Measurements from ENCODE around the gene BPIFB3.

BPIFB3 gene

GRCh38 chr20:33007376-33008335, 46.0 kb upstream of the BPIFB3 start, which contains the start of gene BPIFB2:
Gene BPIFB2 (plus strand): TSS chr20:33007704. CDS start chr20:33008575, 871 bp downstream.
- TF ChIP-seq ZFX (IDR thresholded peaks at IDR 0.05) (no peak), CTCF (conservative IDR thresholded peaks at IDR 0.05) (no peak)
- no peak within 1 kb of the TSS; the same call in 1 of the 2 replicates for H3K27ac ChIP-seq

DNA sequence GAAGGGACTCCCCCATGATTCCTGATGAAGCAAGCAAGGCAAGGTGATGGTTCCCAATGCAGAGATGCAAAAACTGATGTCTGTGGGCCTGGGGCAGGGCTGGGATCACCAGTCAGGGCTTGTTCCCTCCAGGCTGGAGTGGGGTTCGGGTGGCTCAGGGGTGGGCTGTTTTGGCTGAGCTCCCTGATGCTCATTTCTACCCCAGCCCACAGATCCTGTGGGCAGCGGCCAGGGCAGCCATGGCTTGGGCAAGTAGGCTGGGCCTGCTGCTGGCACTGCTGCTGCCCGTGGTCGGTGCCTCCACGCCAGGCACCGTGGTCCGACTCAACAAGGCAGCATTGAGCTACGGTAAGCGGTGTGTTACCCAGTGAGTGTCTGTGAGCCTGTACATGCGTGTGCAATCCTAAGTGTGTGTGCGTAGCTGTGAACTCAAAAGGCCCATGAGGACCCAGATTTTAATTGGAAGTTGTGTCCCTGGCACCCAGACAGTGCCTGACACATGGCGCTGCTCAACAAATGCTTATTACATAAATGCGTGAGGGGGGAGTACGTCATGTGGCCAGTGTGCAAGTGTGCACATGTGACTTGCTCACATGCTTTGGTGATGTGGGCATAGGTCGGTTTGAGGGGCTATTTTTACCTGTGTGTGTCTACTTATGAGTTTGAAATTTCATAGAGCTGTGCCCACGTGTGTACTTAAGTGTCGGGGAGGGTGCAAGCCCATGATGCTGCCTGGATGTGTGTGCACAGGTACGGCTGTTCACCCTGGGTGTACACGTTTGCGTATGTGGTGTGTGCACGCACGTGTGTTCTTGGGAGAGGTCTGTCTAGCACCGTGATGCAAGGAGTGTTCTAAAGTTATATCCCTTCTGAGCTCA, 45.1 kb upstream of the BPIFB3 start:
- peak overlapping the region; percentile 39 for H3K27ac ChIP-seq

GRCh38 chr20:33009214-33010132, 44.2 kb upstream of the BPIFB3 start:
- TF ChIP-seq ZFX (IDR thresholded peaks at IDR 0.05) (no peak), CTCF (conservative IDR thresholded peaks at IDR 0.05) (no peak)

More for the DNA sequence above, 45.1 kb upstream of the BPIFB3 start:
- no peak for TF ChIP-seq CTCF (conservative IDR thresholded peaks at IDR 0.05)
- TF ChIP-seq ZFX (IDR thresholded peaks at IDR 0.05) = no peak

DNA sequence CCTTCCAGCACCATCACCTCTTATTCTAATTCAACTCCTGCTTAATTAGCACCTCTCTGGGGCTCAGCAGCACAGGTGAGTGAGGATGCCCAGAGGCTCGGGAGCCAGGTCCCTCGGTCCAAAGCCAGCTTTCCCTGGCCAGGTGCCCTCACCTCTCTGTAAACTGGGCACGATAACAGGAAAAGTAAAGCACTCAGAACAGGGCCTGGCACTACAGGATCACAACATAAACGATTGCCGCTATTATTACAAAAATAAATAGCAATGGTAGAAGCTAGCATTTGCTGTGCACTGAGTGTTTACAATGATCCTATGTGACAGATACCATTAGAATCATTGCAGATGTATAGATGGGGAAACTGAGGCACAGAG, 43.6 kb upstream of the BPIFB3 start:
- TF ChIP-seq ZFX (IDR thresholded peaks at IDR 0.05) = no peak
- TF ChIP-seq CTCF (conservative IDR thresholded peaks at IDR 0.05) = no peak
- peak overlapping the region; percentile 39 for H3K27ac ChIP-seq

More at GRCh38 chr20:33009214-33010132, 44.2 kb upstream of the BPIFB3 start:
- H3K27ac ChIP-seq = peak overlapping the region; percentile 39

GRCh38 chr20:33010674-33011449, 42.8 kb upstream of the BPIFB3 start:
- TF ChIP-seq ZFX (IDR thresholded peaks at IDR 0.05) (no peak), CTCF (conservative IDR thresholded peaks at IDR 0.05) (no peak)
- H3K27ac ChIP-seq = peak overlapping the region; percentile 39
